Tibial nerve (tissue), 4 donors: Measurements from ENCODE around the gene HOXC10.

Experiments
- EP300 ChIP-seq, 2 donors: sonication (generic); formaldehyde crosslinking; IDR thresholded peaks; one replicate each; pipeline ENCODE4 v1.6.1; 2017; ENCODE audit warnings: antibody characterized with exemption in 2 of 2, mild to moderate bottlenecking in 1 of 2
- POLR2A ChIP-seq, 2 donors: fragments of 450-650 bp; IDR thresholded peaks; one replicate each; pipeline ENCODE4 v1.6.1; 2017; ENCODE audit warnings: antibody characterized with exemption in 2 of 2, mild to moderate bottlenecking in 2 of 2, moderate library complexity in 2 of 2
- TF ChIP-seq, protein P1 (sequence below), 5 experiments: fragments of 200-600 bp in 3 of 5; fragments of 450-650 bp in 2 of 5; sonication (generic) in 3 of 5; IDR thresholded peaks; one replicate each; pipeline ENCODE4 v1.5.1; 2016 to 2019; ENCODE audit warnings: antibody characterized with exemption in 5 of 5, mild to moderate bottlenecking in 3 of 5, moderate library complexity in 2 of 5

DNA sequence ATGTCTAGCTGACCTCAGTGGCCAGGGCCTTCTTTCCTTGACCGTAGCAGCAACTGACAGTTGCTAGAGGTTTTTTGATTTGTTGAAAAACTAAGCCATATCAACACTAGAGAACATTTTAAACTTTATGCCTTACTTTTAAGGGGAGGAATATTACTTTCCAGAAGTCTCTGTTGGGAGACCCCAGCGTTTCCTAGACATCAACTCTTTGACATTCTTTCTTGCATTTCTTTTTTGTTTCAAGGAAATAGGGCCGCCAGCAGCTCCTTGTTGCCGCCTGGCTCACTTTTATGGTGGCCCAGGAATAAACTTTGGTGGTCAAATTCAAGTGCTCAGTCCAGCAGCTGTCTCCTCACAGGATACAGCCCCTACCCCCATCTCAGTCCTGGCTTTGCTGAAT lies 14.5 kb upstream of the HOXC10 start:
- TF ChIP-seq EP300 (IDR thresholded peaks at IDR 0.05) (no peak), POLR2A (IDR thresholded peaks at IDR 0.05) (no peak)
- TF ChIP-seq, protein P1, sequence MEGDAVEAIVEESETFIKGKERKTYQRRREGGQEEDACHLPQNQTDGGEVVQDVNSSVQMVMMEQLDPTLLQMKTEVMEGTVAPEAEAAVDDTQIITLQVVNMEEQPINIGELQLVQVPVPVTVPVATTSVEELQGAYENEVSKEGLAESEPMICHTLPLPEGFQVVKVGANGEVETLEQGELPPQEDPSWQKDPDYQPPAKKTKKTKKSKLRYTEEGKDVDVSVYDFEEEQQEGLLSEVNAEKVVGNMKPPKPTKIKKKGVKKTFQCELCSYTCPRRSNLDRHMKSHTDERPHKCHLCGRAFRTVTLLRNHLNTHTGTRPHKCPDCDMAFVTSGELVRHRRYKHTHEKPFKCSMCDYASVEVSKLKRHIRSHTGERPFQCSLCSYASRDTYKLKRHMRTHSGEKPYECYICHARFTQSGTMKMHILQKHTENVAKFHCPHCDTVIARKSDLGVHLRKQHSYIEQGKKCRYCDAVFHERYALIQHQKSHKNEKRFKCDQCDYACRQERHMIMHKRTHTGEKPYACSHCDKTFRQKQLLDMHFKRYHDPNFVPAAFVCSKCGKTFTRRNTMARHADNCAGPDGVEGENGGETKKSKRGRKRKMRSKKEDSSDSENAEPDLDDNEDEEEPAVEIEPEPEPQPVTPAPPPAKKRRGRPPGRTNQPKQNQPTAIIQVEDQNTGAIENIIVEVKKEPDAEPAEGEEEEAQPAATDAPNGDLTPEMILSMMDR (IDR thresholded peaks at IDR 0.05): no peak
